Ascending aorta (tissue), 2 donors: ENCODE results near the gene WTAP. TPM values are rescaled to one million over a fixed set of nuclear protein-coding genes. Genes with fewer than 3 reads are reported as not detected.

Source experiments
- DNase-seq, 2 donors: peaks; one replicate each; pipeline ENCODE4 v3.0.0-alpha.2; 2019; ENCODE audit warnings: low spot score in 2 of 2
- H3K27ac ChIP-seq, 2 donors: fragments of 200-600 bp; sonication (generic); one replicate each; pipeline ENCODE4 v1.5.1; 2016 to 2017; ENCODE audit warnings: mild to moderate bottlenecking in 1 of 2
- H3K27me3 ChIP-seq: fragments of 200-600 bp; sonication (generic); one replicate; pipeline ENCODE4 v1.5.1; 2017
- H3K36me3 ChIP-seq, 2 donors: fragments of 200-600 bp; sonication (generic); one replicate each; pipeline ENCODE4 v1.5.1; 2016
- H3K4me1 ChIP-seq, 2 donors: fragments of 200-600 bp; sonication (generic); one replicate each; pipeline ENCODE4 v1.5.1; 2016 to 2017; ENCODE audit warnings: mild to moderate bottlenecking in 1 of 2
- H3K4me3 ChIP-seq, 2 donors: fragments of 200-600 bp; sonication (generic); one replicate each; pipeline ENCODE4 v1.5.1; 2016 to 2017; ENCODE audit warnings: mild to moderate bottlenecking in 1 of 2
- H3K9me3 ChIP-seq, 2 donors: fragments of 200-600 bp; sonication (generic); one replicate each; pipeline ENCODE4 v1.5.1; 2016
- CTCF ChIP-seq, 3 experiments: fragments of 200-600 bp in 2 of 3; fragments of 450-650 bp in 1 of 3; sonication (generic) in 2 of 3; IDR thresholded peaks; one replicate each; pipeline ENCODE4 v1.5.1; 2016 to 2019; ENCODE audit warnings: antibody characterized with exemption in 3 of 3, mild to moderate bottlenecking in 1 of 3, moderate library complexity in 1 of 3
- intact Hi-C: fragments of 100-400 bp; cut with DNase I; formaldehyde crosslinking; loops from one replicate; pipeline ENCODE4 v1.15.1; 2023
- total RNA-seq: library from RNA; depleted of rRNA; stranded (reverse); fragments of >200 nt; gene quantifications from one replicate; pipeline ENCODE4 v1.1.0, GENCODE V29; 2016

Gene WTAP
- total RNA-seq, 1 donor from 2014 or later = 44.6 TPM

GRCh38 chr6:159751448-159751847 lies 24.1 kb downstream of the WTAP start:
- H3K4me1 ChIP-seq = peaks cover 0 to 4% of the 10 kb centered on the region in 2 donors
- intact Hi-C loops = loop anchor here (5.0 kb wide), 1 partner anchor 36 kb away; the partner anchor contains the start of gene TCP1
- peaks cover 70 to 90% of the 10 kb centered on the region in 2 donors for H3K36me3 ChIP-seq

GRCh38 chr6:159753081-159753872 lies 26.0 kb downstream of the WTAP start:
- intact Hi-C loops = loop anchor here (5.0 kb wide), 1 partner anchor 34 kb away; the partner anchor contains the start of gene TCP1
- no peak overlapping the region for H3K27ac ChIP-seq
- no peak overlapping the region for H3K4me3 ChIP-seq
- H3K4me1 ChIP-seq = peaks cover 0 to 4% of the 10 kb centered on the region in 2 donors
- no peak for TF ChIP-seq CTCF (IDR thresholded peaks at IDR 0.05)
- H3K36me3 ChIP-seq = peaks cover 61 to 90% of the 10 kb centered on the region in 2 donors
- no peaks in the 10 kb centered on the region for H3K9me3 ChIP-seq
- no peak for DNase-seq
- H3K27me3 ChIP-seq = no peaks in the 10 kb centered on the region

More at GRCh38 chr6:159751448-159751847, 24.1 kb downstream of the WTAP start:
- TF ChIP-seq CTCF (IDR thresholded peaks at IDR 0.05) = no peak
- Histone ChIP-seq H3K9me3 (no peaks in the 10 kb centered on the region), H3K27me3 (no peaks in the 10 kb centered on the region), H3K4me3 (no peak overlapping the region), H3K27ac (no peak overlapping the region)
- DNase-seq = no peak

- Histone ChIP-seq H3K27ac (no peak overlapping the region), H3K36me3 (peaks cover 49 to 84% of the 10 kb centered on the region in 2 donors), H3K4me1 (peaks cover 0 to 4% of the 10 kb centered on the region in 2 donors), H3K9me3 (no peaks in the 10 kb centered on the region), H3K27me3 (no peaks in the 10 kb centered on the region), H3K4me3 (no peak overlapping the region)
- intact Hi-C loops = loop anchor here (5.0 kb wide), 1 partner anchor 33 kb away; the partner anchor contains the start of gene TCP1
- no peak for TF ChIP-seq CTCF (IDR thresholded peaks at IDR 0.05)
- DNase-seq = no peak
Measured at GRCh38 chr6:159754401-159754800, 27.1 kb downstream of the WTAP start.

- H3K9me3 ChIP-seq = no peaks in the 10 kb centered on the region
- no peak overlapping the region for H3K4me3 ChIP-seq
- no peak for DNase-seq
- no peaks in the 10 kb centered on the region for H3K27me3 ChIP-seq
- intact Hi-C loops = loop anchor here (5.0 kb wide), 1 partner anchor 32 kb away; the partner anchor contains the start of gene TCP1
- H3K4me1 ChIP-seq = peaks cover 0 to 4% of the 10 kb centered on the region in 2 donors
- no peak for TF ChIP-seq CTCF (IDR thresholded peaks at IDR 0.05)
- peak overlapping the region in 1 of 2 donors; percentile 19 for H3K27ac ChIP-seq
- H3K36me3 ChIP-seq = peaks cover 43 to 77% of the 10 kb centered on the region in 2 donors
Measured at GRCh38 chr6:159754959-159755914, 27.9 kb downstream of the WTAP start.

GRCh38 chr6:159756508-159756907 lies 29.2 kb downstream of the WTAP start:
- peaks cover 5 to 8% of the 10 kb centered on the region in 2 donors for H3K4me1 ChIP-seq
- H3K27ac ChIP-seq = no peak overlapping the region
- intact Hi-C loops = no loop called here
- no peaks in the 10 kb centered on the region for H3K9me3 ChIP-seq
- no peak for DNase-seq
- no peak overlapping the region for H3K4me3 ChIP-seq
- no peaks in the 10 kb centered on the region for H3K27me3 ChIP-seq
- H3K36me3 ChIP-seq = peaks cover 42 to 65% of the 10 kb centered on the region in 2 donors
- TF ChIP-seq CTCF (IDR thresholded peaks at IDR 0.05) = no peak
